ENCODE results near the gene STRIP2. TPM values are rescaled to one million over a fixed set of nuclear protein-coding genes. Genes with fewer than 3 reads are reported as not detected.
A peak's percentile ranks its signal among the peaks of the same experiment; 100 is the strongest.
"Not testable (repeated sequence)": the region's sequence is repeated elsewhere in the genome, so short reads cannot be mapped to it uniquely, and the experiment has no call there.

The STRIP2 gene
- total RNA-seq, 1 donor from 2014 or later, result 9.1 TPM

GRCh38 chr7:129443612-129444011 is 9.4 kb downstream of the STRIP2 start:
- TF ChIP-seq CTCF (IDR thresholded peaks at IDR 0.05; ENCODE audit: unreplicated experiment), result no peak
- Mint-ChIP-seq H3K27ac (ENCODE audit: unreplicated experiment) (peak overlapping the region; percentile 11), H3K27me3 (ENCODE audit: unreplicated experiment) (no peaks in the 10 kb centered on the region), H3K4me3 (ENCODE audit: unreplicated experiment) (peak overlapping the region; percentile 3), H3K36me3 (ENCODE audit: low read depth, unreplicated experiment) (peaks cover 35% of the 10 kb centered on the region), H3K4me1 (ENCODE audit: unreplicated experiment) (peaks cover 24% of the 10 kb centered on the region), H3K9me3 (ENCODE audit: unreplicated experiment) (no peaks in the 10 kb centered on the region)
- no peak for DNase-seq (ENCODE audit: low spot score)

DNA sequence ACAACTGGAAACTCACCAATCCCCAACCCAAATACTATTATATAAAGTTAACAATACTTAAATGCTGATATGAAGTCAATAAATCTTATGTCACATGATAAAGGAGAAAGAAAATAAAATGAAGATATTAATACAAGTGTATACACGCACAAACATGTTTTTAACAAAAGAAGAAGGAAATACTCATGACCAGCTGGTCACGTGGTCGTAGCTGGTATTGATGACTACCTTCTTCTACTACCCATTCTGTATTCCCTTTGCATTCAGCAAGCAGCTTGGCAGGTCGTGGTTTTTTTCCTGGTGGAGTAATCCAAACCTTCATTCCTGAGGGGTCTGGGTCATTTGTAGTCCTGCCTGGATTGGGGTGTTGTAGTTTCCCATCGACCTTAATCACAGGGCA is 10.5 kb downstream of the STRIP2 start:
- H3K27ac Mint-ChIP-seq (ENCODE audit: unreplicated experiment); H3K9me3 Mint-ChIP-seq (ENCODE audit: unreplicated experiment); H3K4me3 Mint-ChIP-seq (ENCODE audit: unreplicated experiment); DNase-seq (ENCODE audit: low spot score); H3K27me3 Mint-ChIP-seq (ENCODE audit: unreplicated experiment): not testable (repeated sequence)
- Mint-ChIP-seq H3K36me3 (ENCODE audit: low read depth, unreplicated experiment) (peaks cover 46% of the 10 kb centered on the region), H3K4me1 (ENCODE audit: unreplicated experiment) (peaks cover 22% of the 10 kb centered on the region)

GRCh38 chr7:129446925-129447324 is 12.7 kb downstream of the STRIP2 start:
- H3K9me3 Mint-ChIP-seq (ENCODE audit: unreplicated experiment); DNase-seq (ENCODE audit: low spot score); H3K4me3 Mint-ChIP-seq (ENCODE audit: unreplicated experiment); H3K27me3 Mint-ChIP-seq (ENCODE audit: unreplicated experiment); H3K27ac Mint-ChIP-seq (ENCODE audit: unreplicated experiment): not testable (repeated sequence)
- Mint-ChIP-seq H3K4me1 (ENCODE audit: unreplicated experiment) (peaks cover 15% of the 10 kb centered on the region), H3K36me3 (ENCODE audit: low read depth, unreplicated experiment) (peaks cover 52% of the 10 kb centered on the region)

GRCh38 chr7:129447445-129447844 is 13.2 kb downstream of the STRIP2 start:
- not testable (repeated sequence) for DNase-seq (ENCODE audit: low spot score); H3K4me3 Mint-ChIP-seq (ENCODE audit: unreplicated experiment); H3K27ac Mint-ChIP-seq (ENCODE audit: unreplicated experiment); H3K27me3 Mint-ChIP-seq (ENCODE audit: unreplicated experiment); H3K9me3 Mint-ChIP-seq (ENCODE audit: unreplicated experiment)
- peaks cover 52% of the 10 kb centered on the region for H3K36me3 Mint-ChIP-seq (ENCODE audit: low read depth, unreplicated experiment)
- H3K4me1 Mint-ChIP-seq (ENCODE audit: unreplicated experiment), result peaks cover 15% of the 10 kb centered on the region

GRCh38 chr7:129448608-129449007 is 14.4 kb downstream of the STRIP2 start:
- H3K27me3 Mint-ChIP-seq (ENCODE audit: unreplicated experiment); H3K9me3 Mint-ChIP-seq (ENCODE audit: unreplicated experiment); H3K27ac Mint-ChIP-seq (ENCODE audit: unreplicated experiment); H3K4me3 Mint-ChIP-seq (ENCODE audit: unreplicated experiment); DNase-seq (ENCODE audit: low spot score): not testable (repeated sequence)
- peaks cover 17% of the 10 kb centered on the region for H3K4me1 Mint-ChIP-seq (ENCODE audit: unreplicated experiment)
- peaks cover 52% of the 10 kb centered on the region for H3K36me3 Mint-ChIP-seq (ENCODE audit: low read depth, unreplicated experiment)

DNA sequence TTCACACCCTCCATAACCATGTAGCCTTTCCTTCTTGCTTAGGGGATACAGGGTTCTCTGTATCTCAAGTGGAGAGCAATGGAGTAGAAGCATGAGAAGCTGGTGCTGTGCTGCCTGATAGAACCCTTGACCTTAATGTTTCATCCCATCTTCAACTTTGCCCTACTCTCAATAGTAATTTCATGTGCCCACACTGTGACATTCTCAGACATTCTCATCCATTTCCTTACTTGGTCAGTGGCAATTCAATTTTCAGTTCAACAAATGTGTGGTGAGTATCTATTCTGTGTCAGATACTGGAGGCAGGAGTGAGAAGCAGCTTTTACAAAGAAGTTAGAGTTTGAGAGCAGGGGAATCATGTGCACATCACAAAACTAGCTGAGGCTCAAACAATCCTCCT is 16.1 kb downstream of the STRIP2 start:
- Mint-ChIP-seq H3K27ac (ENCODE audit: unreplicated experiment) (no peak overlapping the region), H3K4me1 (ENCODE audit: unreplicated experiment) (peaks cover 6% of the 10 kb centered on the region), H3K36me3 (ENCODE audit: low read depth, unreplicated experiment) (peaks cover 42% of the 10 kb centered on the region), H3K4me3 (ENCODE audit: unreplicated experiment) (no peak overlapping the region), H3K9me3 (ENCODE audit: unreplicated experiment) (no peaks in the 10 kb centered on the region), H3K27me3 (ENCODE audit: unreplicated experiment) (peaks cover 2% of the 10 kb centered on the region)
- DNase-seq (ENCODE audit: low spot score), result no peak
- no peak for TF ChIP-seq CTCF (IDR thresholded peaks at IDR 0.05; ENCODE audit: unreplicated experiment)

DNA sequence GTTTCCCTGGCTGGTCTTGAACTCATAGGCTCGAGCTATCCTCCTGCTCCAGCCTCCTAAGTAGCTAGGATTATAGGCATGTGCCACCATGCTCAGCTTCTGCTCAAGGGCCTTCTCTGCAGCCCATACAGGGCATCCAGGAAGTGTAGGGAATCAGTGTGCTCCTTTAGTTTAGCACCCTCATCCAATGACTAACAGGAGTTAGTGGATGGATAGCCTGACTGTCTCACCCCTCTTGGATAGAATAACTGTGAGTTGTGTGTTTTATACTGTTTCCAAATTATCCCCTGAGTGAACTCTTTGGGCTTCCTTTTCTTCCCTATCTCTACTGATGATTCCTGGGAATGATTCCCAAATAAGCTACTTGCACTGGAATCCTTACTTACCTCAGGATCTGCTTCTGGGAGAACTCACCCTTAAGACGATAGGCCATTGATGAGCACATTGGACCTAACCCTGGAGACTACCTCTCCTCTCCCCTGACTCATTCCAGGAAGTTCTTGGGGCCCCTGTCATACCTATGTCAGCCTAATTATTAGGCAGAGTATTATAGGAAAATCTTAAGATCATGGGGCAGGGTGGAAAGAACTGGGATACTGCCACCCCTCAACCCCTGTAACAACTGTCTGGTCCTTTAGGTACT is 18.5 kb downstream of the STRIP2 start:
- H3K4me1 Mint-ChIP-seq (ENCODE audit: unreplicated experiment), result peaks cover 6% of the 10 kb centered on the region
- peaks cover 27% of the 10 kb centered on the region for H3K36me3 Mint-ChIP-seq (ENCODE audit: low read depth, unreplicated experiment)
- no peak for TF ChIP-seq CTCF (IDR thresholded peaks at IDR 0.05; ENCODE audit: unreplicated experiment)
- H3K27me3 Mint-ChIP-seq (ENCODE audit: unreplicated experiment), result peaks cover 2% of the 10 kb centered on the region
- no peaks in the 10 kb centered on the region for H3K9me3 Mint-ChIP-seq (ENCODE audit: unreplicated experiment)
- no peak overlapping the region for H3K4me3 Mint-ChIP-seq (ENCODE audit: unreplicated experiment)
- no peak overlapping the region for H3K27ac Mint-ChIP-seq (ENCODE audit: unreplicated experiment)
- DNase-seq (ENCODE audit: low spot score), result no peak
